Measurements from ENCODE around the gene EEF2KMT. TPM values are rescaled to one million over a fixed set of nuclear protein-coding genes. Genes with fewer than 3 reads are reported as not detected.

EEF2KMT gene
- total RNA-seq, 2 experiments from 2014 or later, result 11.5 to 18.5 TPM

- peak; percentile 89 for DNase-seq (ENCODE audit: low spot score)
- no TSS peak for BruUV-seq (replicated peaks)
- Histone ChIP-seq H3K9me2 (ENCODE audit: insufficient read depth, low read length) (no peaks in the 10 kb centered on the region), H3K36me3 (ENCODE audit: insufficient read depth, low read length) (peaks cover 31% of the 10 kb centered on the region), H3K27ac (ENCODE audit: low read depth, low read length, poor library complexity, severe bottlenecking) (peak within 1 kb of the TSS; percentile 57), H3K79me2 (ENCODE audit: insufficient read depth, low read depth, low read length) (peaks cover 13% of the 10 kb centered on the region; the same call in 1 of the 2 replicates), H2AFZ (ENCODE audit: low read length) (peak within 1 kb of the TSS; percentile 97), H4K20me1 (ENCODE audit: insufficient read depth, low read length) (no peaks in the 10 kb centered on the region), H3K4me2 (ENCODE audit: low read length) (peak within 1 kb of the TSS; percentile 78), H3K4me1 (ENCODE audit: insufficient read depth, low read length, poor library complexity, severe bottlenecking) (peaks cover 19% of the 10 kb centered on the region), H3K4me3 (ENCODE audit: low read depth, low read length, poor library complexity, severe bottlenecking) (peak within 1 kb of the TSS; percentile 78), H3K9me3 (ENCODE audit: low read length) (no peaks in the 10 kb centered on the region)
- TF ChIP-seq EZH2phosphoT487 (IDR thresholded peaks at IDR 0.05; ENCODE audit: borderline replicate concordance, low read depth, low read length) (no peak), CTCF (conservative IDR thresholded peaks at IDR 0.05; ENCODE audit: low read length) (no peak)
- ChIA-PET POLR2A (interaction anchor here (0.5 to 1.8 kb wide), 5 partner anchors 9 to 215 kb away, joined by 3 to 7 read pairs (median 4); partner anchors contain the start of gene NAGPA), CTCF (ENCODE audit: unreplicated experiment) (interaction anchor here (1.1 kb wide), 1 partner anchor 20 kb away, joined by 3 read pairs; no protein-coding TSS in a partner anchor)
- intact Hi-C loops (cut with micrococcal nuclease; ENCODE audit: unreplicated experiment), result loop anchor here (2.0 kb wide), 1 partner anchor 25 kb away; the partner anchor contains the start of gene EEF2KMT
Measured at GRCh38 chr16:5071681-5072333, 25.8 kb downstream of the EEF2KMT start, which contains the start of gene ALG1. Gene ALG1 (plus strand): TSS chr16:5071843. CDS start chr16:5071850, 7 bp downstream.

- H2AFZ ChIP-seq (ENCODE audit: low read length), result peak overlapping the region; percentile 97
- H3K4me1 ChIP-seq (ENCODE audit: insufficient read depth, low read length, poor library complexity, severe bottlenecking), result peaks cover 19% of the 10 kb centered on the region
- no peak for TF ChIP-seq EZH2phosphoT487 (IDR thresholded peaks at IDR 0.05; ENCODE audit: borderline replicate concordance, low read depth, low read length)
- TF ChIP-seq CTCF (conservative IDR thresholded peaks at IDR 0.05; ENCODE audit: low read length), result no peak
- H3K4me2 ChIP-seq (ENCODE audit: low read length), result peak overlapping the region; percentile 78
- ChIA-PET POLR2A (interaction anchor here (1.7 to 1.8 kb wide), 2 partner anchors 27 to 37 kb away, joined by 4 to 7 read pairs; partner anchors contain the start of gene NAGPA), CTCF (ENCODE audit: unreplicated experiment) (no interaction called here)
- H3K27ac ChIP-seq (ENCODE audit: low read depth, low read length, poor library complexity, severe bottlenecking), result peak overlapping the region; percentile 57
- H3K9me2 ChIP-seq (ENCODE audit: insufficient read depth, low read length), result no peaks in the 10 kb centered on the region
- H3K79me2 ChIP-seq (ENCODE audit: insufficient read depth, low read depth, low read length), result peaks cover 13% of the 10 kb centered on the region; the same call in 1 of the 2 replicates
- DNase-seq (ENCODE audit: low spot score), result no peak
- H3K4me3 ChIP-seq (ENCODE audit: low read depth, low read length, poor library complexity, severe bottlenecking), result peak overlapping the region; percentile 78
- H3K36me3 ChIP-seq (ENCODE audit: insufficient read depth, low read length), result peaks cover 27% of the 10 kb centered on the region
- no peaks in the 10 kb centered on the region for H3K9me3 ChIP-seq (ENCODE audit: low read length)
- intact Hi-C loops (cut with micrococcal nuclease; ENCODE audit: unreplicated experiment), result loop anchor here (2.0 kb wide), 1 partner anchor 25 kb away; the partner anchor contains the start of gene EEF2KMT
- BruUV-seq (replicated peaks), result no TSS peak
- no peaks in the 10 kb centered on the region for H4K20me1 ChIP-seq (ENCODE audit: insufficient read depth, low read length)
Measured at GRCh38 chr16:5071341-5071680, 26.3 kb downstream of the EEF2KMT start.
